Right renal cortex interstitium (tissue), 3 donors: ENCODE results near the gene GCC1. TPM values are rescaled to one million over a fixed set of nuclear protein-coding genes. Genes with fewer than 3 reads are reported as not detected.
"Not testable (repeated sequence)": the region's sequence is repeated elsewhere in the genome, so short reads cannot be mapped to it uniquely, and the experiment has no call there.

Experiments
- DNase-seq, 3 donors: peaks; one replicate each; pipeline ENCODE4 v3.0.0-alpha.2; 2013; ENCODE audit warnings: low read depth in 3 of 3, low spot score in 2 of 3
- polyA plus RNA-seq, 3 donors: library from polyadenylated mRNA; unstranded; fragments of 120-200 nt; gene quantifications; one replicate each; pipeline ENCODE4 v1.2.1, GENCODE V29; 2013; ENCODE audit not compliant: insufficient read length in 3 of 3

The GCC1 gene
- polyA plus RNA-seq, 3 donors, result 15.0 to 15.2 (median 15.0) TPM

- no peak for DNase-seq
Measured at GRCh38 chr7:127589896-127590295, 4.5 kb upstream of the GCC1 start.

GRCh38 chr7:127588697-127589482 lies 3.5 kb upstream of the GCC1 start:
- DNase-seq, result peak; percentile 36 to 44 (median 38)

DNA sequence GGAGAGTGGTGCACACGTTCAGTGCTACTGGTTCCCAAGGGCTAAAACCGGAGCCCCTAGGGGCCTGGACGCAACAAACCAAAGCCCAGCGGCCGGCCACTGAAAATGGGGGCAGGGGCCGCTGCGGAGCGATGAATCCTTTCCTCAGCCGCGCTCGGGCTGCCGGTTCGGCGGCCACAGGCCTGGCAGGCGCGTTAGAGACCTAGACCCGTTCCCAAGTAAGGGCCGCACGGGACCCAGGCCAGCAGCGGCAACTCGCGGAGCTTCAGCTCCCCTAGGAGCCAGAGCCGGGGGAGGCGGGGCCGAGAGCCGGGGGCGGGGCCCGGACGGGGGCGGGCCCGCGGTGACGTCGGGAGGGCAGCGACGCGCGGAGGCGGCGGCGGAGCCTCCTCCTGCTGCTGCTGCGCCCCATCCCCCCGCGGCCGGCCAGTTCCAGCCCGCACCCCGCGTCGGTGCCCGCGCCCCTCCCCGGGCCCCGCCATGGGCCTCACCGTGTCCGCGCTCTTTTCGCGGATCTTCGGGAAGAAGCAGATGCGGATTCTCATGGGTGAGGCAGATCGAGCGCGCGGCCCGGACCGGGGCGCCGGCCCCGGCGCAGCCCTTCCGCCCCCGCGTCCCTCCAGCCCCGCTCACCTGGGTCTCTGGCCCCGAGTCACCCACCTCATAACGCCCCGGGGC lies 2.8 kb upstream of the GCC1 start, which contains the start of gene ARF5:
Gene ARF5, plus strand, starts transcription at position 393 of the 678 bp plus-strand sequence. Its CDS starts 88 bp downstream, at position 481.
- DNase-seq, result peak; percentile 47 to 83 (median 81)

DNA sequence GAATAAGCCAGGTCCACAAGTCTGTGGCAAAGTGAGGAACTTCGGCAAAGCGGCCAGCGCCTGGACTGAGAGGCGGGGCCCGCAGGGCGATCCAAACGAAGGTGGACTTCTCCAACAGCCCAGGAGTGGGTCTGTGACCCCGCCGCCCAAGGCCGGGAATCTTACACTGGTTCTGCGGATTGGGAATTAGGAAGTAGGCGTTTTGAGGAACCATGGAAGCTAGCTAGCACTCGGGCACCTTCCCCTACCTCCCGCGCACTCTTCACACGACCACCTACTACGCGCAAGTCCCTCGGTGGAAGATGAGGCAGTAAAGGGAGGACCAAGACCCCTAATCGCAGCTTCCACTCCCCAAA lies 2.2 kb upstream of the GCC1 start:
- DNase-seq, result no peak

GRCh38 chr7:127586346-127586745 lies 950 bp upstream of the GCC1 start:
- no peak for DNase-seq

- no peak for DNase-seq
Measured at GRCh38 chr7:127584648-127585043, 750 bp downstream of the GCC1 start.

DNA sequence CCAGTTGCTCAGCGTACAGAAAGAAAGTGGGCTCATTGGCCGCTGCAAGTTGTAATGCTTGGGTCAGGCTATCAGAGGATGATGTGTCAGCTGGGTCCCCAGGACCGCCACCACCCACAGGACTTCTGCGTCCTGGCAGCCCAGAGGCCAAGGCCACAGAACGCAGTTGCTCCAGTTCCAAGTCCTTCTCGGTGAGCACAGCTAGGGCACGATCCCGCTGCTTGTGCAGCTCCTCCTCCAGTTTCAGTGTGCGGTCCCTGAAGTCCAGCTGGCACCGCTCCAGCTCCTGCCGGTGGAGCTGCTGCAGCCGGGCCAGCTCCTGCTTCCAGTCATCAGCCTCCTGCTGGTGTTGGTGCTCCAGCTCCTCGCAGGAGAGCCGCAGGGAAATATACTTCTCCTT lies 3.0 kb downstream of the GCC1 start:
- no peak for DNase-seq

- DNase-seq, result no peak
Measured at GRCh38 chr7:127581716-127582115, 3.7 kb downstream of the GCC1 start.

GRCh38 chr7:127580612-127581011 lies 4.8 kb downstream of the GCC1 start:
- DNase-seq, result no peak

- no peak for DNase-seq
Measured at GRCh38 chr7:127578711-127579275, 6.6 kb downstream of the GCC1 start.

DNA sequence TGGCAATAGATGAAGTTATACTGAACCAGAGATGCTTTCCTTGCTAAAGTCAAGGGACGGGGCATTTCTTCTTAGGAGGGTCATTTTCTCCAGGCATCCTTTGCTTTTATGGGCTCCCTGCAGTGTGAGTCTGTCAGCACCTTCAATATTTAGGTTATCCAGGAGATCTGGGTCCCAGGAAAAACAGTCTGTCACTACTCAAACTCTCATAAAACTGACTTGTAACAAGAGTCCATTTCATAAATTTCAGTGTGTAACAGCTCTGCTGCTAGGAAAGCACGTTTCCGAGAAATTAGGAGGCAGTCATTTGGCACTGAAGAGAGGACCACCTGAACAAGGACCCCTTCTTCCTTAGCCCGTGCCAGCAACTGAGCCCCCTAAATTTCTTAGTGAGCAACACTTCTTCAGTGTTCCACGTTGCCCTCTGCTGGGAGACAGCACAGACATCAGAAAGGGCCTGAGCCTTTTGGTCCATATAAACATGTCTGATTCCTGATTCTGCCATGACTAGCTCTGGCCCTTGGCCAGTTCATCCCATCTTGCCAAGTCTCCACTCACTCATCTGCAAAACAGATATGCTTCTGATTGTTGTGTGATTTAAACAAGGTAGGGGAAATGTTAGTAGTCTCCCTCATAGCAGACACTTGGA lies 7.2 kb downstream of the GCC1 start:
- no peak for DNase-seq

DNA sequence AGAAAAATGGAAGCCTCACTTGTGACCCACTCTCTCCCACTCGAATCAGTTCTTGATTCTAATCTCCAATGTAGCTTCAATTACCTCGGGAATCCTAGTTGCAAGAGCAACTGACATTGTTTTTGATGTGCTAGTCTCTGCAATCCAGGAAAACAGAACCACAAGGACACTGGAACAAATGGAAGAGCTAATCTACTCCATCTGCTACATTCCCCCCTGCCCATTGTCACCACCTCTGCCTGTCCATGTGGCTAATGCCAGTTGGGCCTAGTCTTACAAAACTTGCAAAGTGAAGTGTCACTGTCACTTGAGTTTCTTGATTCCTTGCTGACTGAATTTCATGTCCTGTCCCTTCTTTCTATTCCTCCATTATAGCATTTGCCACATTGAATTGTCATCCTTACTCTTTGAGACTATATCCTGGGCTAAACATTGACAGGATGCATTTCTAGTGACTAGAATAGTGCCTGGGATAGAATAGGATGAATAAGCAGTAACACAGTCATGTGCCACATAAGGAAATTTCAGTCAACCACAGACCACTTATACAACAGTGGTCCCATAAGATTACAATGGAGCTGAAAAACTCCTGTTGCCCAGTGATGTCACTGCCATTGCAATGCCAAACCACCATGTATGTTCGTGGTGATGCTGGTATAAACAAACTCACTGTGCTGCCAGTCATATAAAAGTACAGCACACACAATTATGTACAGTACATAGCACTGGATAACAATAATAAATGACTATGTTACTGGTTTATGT lies 13.5 kb downstream of the GCC1 start:
- DNase-seq, result no peak

DNA sequence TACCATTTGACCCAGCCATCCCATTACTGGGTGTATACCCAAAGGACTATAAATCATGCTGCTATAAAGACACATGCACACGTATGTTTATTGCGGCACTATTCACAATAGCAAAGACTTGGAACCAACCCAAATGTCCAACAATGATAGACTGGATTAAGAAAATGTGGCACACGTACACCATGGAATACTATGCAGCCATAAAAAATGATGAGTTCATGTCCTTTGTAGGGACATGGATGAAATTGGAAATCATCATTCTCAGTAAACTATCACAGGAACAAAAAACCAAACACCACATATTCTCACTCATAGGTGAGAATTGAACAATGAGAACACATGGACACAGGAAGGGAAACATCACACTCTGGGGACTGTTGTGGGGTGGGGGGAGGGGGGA lies 17.4 kb downstream of the GCC1 start:
- not testable (repeated sequence) for DNase-seq

DNA sequence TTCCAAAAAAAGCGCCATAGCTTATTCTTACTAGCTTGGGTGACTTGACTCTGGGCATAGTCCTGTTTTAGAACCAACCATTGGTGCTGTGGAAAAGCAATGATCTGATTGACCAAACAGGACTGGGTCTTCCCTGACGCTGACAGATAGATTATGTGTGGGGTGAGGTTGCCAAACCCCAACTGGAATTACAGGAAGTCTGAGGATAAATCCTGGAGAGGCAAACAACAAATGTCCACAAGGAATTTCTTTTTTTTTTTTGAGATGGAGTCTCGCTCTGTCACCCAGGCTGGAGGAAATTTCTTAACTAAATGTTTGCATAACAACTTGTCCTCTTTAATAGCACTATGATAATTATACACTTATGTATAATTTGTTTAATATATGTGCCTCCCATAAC lies 19.2 kb downstream of the GCC1 start:
- no peak for DNase-seq

DNA sequence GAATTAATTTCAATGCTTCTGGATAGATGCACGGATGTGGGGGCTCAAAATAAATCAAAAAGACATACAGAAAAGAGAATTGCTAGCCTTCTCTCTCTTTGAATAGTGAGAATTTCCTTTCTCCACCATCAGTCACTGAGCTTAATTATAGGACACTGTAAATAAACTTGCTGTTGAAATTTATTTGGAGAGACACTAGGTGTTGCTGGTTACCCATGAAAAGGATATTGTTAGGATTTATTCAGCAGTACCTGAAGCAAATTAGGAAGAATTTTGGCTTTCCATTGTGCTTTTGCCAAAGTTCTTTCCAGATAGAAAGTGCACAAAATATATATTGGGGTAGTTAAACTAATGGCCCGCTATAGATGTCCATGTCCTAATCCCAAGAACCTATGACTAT lies 27.6 kb downstream of the GCC1 start:
- no peak for DNase-seq

DNA sequence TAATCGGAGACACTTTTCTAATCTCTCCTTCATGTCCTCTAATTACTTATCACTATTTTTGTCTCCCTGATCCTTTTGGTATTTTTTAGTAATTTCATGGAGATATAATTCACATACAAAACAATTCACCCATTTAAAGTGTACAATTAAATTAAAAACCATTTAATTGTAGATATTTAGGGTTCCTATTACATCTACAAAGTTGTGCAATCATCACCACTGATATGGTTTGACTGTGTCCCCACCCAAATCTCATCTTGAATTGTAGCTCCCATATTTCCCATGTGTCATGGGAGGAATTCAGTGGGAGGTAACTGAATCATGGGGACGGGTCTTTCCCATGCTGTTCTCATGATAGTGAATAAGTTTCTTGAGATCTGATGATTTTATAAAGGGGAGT lies 29.0 kb downstream of the GCC1 start:
- no peak for DNase-seq

DNA sequence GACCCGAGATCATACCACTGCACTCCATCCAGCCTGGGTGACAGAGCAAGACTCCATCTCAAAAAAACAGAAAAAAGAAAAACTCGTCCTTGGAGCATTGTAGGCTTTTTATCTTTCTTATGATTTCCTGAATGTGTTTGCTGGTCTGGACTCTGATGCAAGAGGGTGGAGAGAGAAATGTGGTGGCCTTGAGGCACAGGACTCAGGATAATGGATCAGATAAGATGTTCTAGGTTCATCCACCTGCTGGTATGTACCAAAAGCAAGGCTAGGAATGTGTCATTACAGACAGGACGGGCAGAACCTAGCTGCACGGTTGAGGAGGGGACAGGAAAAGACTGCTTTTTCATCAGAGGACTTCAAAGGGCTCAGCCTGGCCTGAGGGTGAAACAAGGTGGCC lies 33.5 kb downstream of the GCC1 start:
- no peak for DNase-seq

DNA sequence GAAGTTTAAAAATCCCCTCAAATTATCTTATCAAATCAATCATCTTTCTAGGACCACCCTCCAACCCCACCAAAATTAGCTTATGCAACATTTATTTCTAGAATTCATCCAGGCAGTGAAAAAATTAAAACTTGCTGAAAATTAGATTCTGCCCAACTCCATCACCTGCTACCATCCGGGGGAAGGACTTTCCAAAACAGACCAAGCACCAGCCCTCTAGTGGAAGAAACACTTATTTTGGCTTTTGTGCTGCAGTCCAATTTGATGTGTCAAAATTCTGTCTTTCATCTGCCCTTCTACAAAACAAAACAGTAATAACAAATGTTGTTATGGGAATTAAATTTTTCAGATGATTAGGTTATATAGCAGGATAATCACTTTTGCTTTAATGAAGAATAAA lies 35.1 kb downstream of the GCC1 start:
- no peak for DNase-seq

DNA sequence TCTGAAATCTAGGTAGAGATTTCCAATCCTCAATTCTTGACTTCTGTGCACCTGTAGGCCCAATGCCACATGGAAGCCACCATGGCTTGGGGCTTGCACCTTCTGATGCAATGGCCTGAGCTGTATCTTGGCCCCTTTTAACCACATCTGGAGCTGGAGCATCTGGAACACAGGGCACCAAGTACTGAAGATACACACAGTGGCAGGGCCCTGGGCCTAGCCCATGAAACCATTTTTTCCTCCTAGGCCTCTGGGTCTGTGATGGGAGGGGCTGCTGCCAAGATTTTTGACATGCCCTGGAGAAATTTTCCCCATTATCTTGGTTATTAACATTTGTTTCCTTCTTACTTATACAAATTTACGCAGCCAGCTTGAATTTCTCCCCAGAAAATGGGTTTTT lies 39.1 kb downstream of the GCC1 start:
- no peak for DNase-seq

- no peak for DNase-seq
Measured at GRCh38 chr7:127541548-127541947, 43.8 kb downstream of the GCC1 start.

- not testable (repeated sequence) for DNase-seq
Measured at GRCh38 chr7:127540461-127540860, 44.9 kb downstream of the GCC1 start.
